NCI-H524 treated with DMSO at 0.1 percent for 48 hours (cell line): ENCODE data around the gene NRG3.

Source experiments
- DNase-seq: peaks from one replicate; lab custom pipeline; 2025; lab: John Stamatoyannopoulos, UW

The NRG3 gene

GRCh38 chr10:81874875-81875466, at the start of gene NRG3:
Gene NRG3, plus strand, starts transcription at chr10:81875194.
- DNase-seq = no peak

GRCh38 chr10:81828251-81828650, 46.7 kb upstream of the NRG3 start:
- DNase-seq = no peak

GRCh38 chr10:81831060-81831459, 43.9 kb upstream of the NRG3 start:
- no peak for DNase-seq

GRCh38 chr10:81838950-81839349, 36.0 kb upstream of the NRG3 start:
- no peak for DNase-seq

GRCh38 chr10:81843042-81843441, 32.0 kb upstream of the NRG3 start:
- DNase-seq = no peak

- DNase-seq = no peak
These were observed 27.3 kb upstream of the NRG3 start for GRCh38 chr10:81847675-81848074.

- no peak for DNase-seq
These were observed 26.5 kb upstream of the NRG3 start for GRCh38 chr10:81848514-81848913.

- no peak for DNase-seq
These were observed 26.1 kb upstream of the NRG3 start for GRCh38 chr10:81848931-81849330.

- no peak for DNase-seq
These were observed 12.4 kb upstream of the NRG3 start for GRCh38 chr10:81862596-81862995.

GRCh38 chr10:81863771-81864170, 11.2 kb upstream of the NRG3 start:
- no peak for DNase-seq

GRCh38 chr10:81865581-81865980, 9.4 kb upstream of the NRG3 start:
- DNase-seq = no peak

GRCh38 chr10:81866753-81867152, 8.2 kb upstream of the NRG3 start:
- DNase-seq = no peak

- no peak for DNase-seq
These were observed 4.5 kb upstream of the NRG3 start for GRCh38 chr10:81870472-81870871.

GRCh38 chr10:81871558-81871957, 3.4 kb upstream of the NRG3 start:
- DNase-seq = no peak

- DNase-seq = no peak
These were observed 2.7 kb upstream of the NRG3 start for GRCh38 chr10:81872206-81872862.

GRCh38 chr10:81873231-81873931, 1.6 kb upstream of the NRG3 start:
- no peak for DNase-seq

- no peak for DNase-seq
These were observed 820 bp upstream of the NRG3 start for GRCh38 chr10:81873932-81874816.

- DNase-seq = no peak
These were observed 666 bp downstream of the NRG3 start for GRCh38 chr10:81875467-81876252.

GRCh38 chr10:81876253-81877077, 1.5 kb downstream of the NRG3 start:
- no peak for DNase-seq

GRCh38 chr10:81877596-81877995, 2.6 kb downstream of the NRG3 start:
- no peak for DNase-seq

- no peak for DNase-seq
These were observed 7.0 kb downstream of the NRG3 start for GRCh38 chr10:81882011-81882410.
